LoVo (cell line): Measurements from ENCODE around the gene SCTR.
"Not testable (repeated sequence)": the region's sequence is repeated elsewhere in the genome, so short reads cannot be mapped to it uniquely, and the experiment has no call there.

ENCODE experiments used
- DNase-seq: peaks from one replicate; pipeline ENCODE4 v3.0.0-alpha.2; 2016; ENCODE audit warnings: low spot score

The SCTR gene

DNA sequence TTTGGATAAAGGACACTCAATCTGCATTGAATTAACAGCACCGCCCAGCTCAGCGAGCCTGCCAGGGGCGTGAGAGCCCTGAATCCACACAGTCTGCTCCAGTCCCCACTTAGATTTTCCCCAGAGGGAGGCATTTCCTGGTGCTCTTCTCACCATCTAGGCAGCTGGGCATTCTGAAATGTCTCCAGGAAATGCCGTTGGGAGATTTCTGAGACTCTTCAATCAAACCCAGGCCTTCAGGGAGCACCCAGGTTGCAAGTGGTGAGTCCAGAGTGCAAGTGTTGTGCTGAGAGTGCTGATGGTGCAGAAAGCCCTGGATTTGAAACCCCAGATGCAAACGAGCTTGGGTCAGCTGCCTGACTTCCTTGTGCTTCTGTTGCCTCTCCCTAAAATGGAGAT is 116.1 kb downstream of the SCTR start:
- no peak for DNase-seq

DNA sequence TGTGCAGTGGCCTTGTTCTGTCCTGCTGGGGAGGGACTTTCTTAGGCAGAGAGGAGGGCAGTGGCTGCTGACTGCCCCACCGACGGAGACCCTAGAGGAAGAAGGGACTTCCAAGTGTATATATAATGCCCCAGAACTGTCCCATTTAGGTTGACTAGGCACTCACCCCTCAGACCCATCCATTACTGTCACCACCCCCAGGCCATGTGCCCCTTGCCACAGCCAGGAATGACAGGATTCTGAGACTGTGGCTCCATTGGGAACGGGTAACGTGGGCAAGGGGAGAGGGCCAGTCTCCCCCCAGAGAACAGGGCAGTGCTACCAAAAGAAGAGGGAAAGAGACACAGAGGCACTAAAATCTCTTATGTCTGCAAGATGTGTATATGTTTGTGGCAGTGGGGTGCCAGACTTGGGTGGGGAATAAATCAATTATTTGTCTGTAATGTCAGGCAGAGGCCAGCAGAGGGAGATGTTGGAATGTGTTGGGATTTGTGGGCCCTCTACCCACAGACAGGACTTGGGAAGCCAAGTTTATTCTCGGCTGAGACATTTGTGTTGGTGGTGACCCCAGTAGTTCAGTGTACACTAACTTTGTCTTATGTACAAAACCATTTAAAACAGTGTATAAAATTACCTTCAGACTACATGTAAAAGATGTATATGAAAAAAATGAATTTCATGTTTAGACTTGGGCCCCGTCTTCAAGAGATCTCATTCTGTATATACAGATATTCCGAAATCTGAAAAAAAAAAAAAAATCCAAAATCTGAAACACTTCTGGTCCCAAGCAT is 116.7 kb downstream of the SCTR start:
- DNase-seq, result peak; percentile 66

DNA sequence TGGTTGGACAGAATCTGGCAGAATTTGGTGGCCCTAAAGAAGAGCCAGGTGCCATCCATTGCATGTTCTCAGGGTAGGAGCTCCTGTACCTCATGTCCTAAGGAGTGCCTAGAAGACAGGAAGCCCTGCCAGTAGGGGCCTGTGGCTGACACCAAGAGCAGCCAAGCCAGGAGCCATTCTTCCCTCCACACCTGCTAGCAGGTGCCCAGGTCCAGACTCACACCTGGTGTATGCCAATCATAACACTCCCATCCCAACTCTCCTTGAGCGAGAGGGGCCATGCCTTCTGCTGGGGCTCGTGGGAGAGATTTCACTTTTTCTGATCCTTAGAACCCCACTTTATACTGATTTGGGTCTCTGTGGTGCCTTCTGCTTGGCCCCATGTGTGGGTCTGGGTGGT is 119.1 kb downstream of the SCTR start:
- DNase-seq, result no peak

DNA sequence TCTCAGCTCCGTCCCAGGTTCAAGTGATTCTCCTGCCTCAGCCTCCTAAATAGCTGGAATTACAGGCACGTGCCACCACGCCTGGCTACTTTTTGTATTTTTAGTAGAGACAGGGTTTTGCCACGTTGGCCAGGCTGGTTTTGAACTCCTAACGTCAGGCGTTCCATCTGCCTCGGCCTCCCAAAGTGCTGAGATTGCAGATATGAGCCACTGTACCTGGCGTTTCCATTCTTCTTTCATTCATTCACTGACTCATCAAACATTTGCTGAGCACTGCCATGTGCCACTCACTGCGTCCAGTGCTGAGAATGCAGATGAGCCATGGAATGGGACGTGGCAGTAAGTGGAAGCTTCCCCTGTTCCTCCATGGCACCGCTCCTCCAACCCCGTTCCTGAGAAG is 120.7 kb downstream of the SCTR start:
- DNase-seq, result not testable (repeated sequence)

DNA sequence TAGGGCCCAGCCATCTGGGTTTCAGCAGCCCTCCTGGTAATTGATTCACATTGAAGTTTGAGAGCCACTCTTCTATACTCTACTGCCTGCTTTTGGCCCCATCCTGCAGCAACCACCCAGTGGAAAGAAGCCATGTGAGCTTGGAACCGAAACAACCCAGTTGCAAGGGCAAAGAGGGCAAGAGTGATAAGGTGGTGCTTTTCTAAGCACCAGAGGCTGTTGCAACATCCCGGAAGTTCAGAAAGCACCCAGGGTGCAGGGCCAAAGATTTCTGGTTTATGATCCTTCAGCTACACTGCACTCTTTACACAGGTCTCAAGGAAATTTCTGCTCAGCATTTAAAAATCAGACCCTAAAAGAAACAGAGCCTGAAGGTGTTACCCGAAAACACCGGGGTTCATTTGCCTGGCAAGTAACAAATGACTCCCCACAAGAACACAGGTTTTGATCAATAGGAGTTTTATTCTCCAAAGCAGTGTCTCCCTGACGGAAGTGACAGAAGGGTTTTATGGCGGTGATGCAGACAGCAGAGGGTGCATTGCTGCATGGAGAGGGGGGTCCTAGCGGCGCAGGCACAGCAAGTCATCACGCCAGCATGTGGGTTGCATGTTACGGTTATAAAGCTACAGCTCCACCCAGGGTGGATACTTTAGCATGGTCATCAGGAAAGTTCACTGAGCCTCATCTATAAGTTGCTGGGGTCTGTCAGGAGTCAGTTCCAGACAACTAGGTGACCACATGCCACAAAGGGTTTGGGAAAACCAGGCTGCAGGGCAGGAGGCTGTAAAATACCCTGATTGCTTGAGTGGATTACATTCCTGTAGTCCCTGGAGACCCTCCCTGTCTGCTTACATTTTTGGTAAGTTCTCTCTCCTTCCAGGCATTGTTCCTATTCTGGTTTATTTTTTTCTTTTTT is 121.4 kb downstream of the SCTR start:
- DNase-seq, result peak; percentile 31

DNA sequence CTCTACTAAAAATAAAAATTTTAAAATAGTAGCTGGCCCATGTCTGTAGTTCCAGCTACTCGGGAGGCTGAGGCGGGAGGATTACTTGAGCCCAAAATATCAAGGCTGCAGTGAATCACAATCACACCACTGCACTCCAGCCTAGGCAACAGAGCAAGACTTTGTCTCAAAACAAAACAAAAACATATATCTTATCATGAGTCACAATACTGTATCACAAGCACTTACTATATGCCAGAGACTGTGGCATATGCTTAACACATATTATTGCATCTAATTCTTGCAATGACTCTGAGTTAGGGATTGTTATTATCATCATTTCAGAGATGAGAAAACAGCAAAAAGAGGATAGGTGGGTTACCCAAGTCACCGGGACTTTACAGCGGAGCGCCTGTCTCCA is 122.2 kb downstream of the SCTR start:
- DNase-seq, result no peak

DNA sequence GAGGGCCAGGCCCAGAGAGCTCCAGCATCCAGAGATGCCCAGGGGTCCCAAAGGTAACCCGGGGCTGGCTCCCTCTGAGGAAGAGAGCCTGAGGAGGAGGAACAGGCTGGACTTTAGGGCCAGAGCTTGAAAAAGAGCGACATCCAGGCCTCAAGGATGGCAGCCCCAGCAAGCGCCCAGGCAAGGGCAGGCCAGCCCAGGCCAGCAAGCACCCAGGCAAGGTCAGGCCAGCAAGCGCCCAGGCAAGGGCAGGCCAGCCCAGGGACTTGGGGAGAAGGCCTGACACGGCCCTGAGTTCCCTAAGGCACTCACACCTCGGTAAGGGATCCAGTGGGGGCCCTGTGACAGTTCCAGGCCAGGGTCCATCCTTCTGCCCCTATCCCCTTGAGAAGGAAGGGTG is 127.1 kb downstream of the SCTR start:
- no peak for DNase-seq

DNA sequence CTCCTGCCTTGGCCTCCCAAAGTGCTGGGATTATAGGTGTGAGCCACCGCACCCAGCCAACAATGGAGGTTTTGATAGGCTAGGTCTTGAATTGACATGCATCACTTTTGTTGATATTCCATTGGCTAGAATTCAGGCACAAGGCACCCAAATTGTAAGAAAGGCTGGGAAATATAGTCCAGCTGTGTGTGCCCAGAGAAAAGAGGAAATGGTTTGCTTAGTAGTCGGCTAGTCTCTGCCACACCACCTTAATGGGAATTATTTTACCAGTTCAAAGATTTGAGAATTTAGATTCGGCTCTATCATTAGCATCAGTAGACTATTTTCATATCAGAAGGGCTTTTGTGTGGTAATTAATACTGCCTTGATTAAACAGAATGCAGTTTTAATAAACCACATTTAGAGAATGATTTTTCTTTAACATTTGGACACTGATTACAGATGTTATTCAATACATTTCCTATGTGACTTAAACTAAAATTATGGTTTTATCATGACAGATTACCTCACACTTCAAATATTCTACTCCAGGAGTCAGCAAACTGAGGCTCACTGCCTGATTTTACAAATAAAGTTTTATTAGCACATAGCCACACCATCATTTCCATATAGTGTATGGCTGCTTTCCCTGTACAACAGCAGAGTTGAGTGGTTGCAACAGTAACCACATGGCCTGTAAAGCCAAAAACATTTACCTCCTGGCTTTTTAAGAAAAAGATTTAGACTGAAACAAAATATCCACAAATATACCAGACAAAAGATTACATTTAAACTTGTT is 130.1 kb downstream of the SCTR start:
- DNase-seq, result no peak
